Coronary artery (tissue), 2 donors: Measurements from ENCODE around the gene NSA2.
"Not testable (repeated sequence)": the region's sequence is repeated elsewhere in the genome, so short reads cannot be mapped to it uniquely, and the experiment has no call there.

Experiments used
- DNase-seq: peaks from one replicate; pipeline ENCODE4 v3.0.0-alpha.2; 2017; ENCODE audit warnings: low spot score
- H3K27ac ChIP-seq, 2 donors: fragments of 200-600 bp; sonication (generic); one replicate each; pipeline ENCODE4 v1.5.1; 2016 to 2019
- H3K4me3 ChIP-seq: fragments of 200-600 bp; sonication (generic); 2 replicates; pipeline ENCODE4 v1.5.1; 2016; ENCODE audit warnings: mild to moderate bottlenecking, moderate library complexity
- TF ChIP-seq, protein P1 (sequence below): fragments of 200-600 bp; sonication (generic); IDR thresholded peaks from one replicate; pipeline ENCODE4 v1.5.1; 2019; ENCODE audit warnings: antibody characterized with exemption

NSA2 gene

DNA sequence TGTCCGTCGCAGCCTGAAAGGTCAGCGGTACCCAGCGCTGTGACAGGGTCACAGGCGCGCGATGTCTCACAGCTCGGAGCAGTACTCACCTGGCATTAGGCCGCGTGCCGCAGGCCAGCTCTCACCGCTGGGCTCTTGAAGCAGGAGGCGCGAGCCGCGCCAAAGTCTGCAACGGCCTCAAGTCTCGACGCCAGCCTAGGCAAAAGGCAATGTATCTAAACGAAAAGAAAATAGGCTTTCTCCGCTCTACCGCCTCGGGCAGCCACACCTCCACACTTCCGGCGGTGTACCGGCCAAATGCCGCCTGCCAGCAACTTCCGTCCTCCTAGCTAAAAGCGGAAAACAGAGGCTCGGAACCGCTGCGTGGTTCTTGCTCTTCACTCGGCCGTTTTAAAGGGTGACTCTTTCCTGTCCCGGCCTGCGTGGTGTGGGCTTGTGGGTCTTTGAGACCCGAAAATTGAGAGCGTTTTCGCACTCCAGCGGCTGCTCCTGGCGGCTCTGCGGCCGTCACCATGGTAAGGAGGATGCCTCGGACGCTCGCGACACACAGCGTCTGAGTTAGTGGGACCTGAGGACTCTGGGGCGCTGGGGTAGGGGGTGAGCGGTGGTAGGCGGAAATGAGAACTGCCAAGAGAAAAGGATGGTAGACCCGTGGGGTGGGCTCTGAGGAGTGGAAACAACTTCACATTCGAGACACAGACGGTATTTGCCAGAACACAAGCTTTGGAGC lies at the start of gene NSA2, which contains the start of gene GFM2:
Gene NSA2 (plus strand): TSS at position 401 of the 730 bp plus-strand sequence. CDS start 112 bp downstream, at position 513.
Gene GFM2 (minus strand): TSS at position 269 of the 730 bp plus-strand sequence. CDS start 3,375 bp downstream, outside the sequence.
- TF ChIP-seq, protein P1, sequence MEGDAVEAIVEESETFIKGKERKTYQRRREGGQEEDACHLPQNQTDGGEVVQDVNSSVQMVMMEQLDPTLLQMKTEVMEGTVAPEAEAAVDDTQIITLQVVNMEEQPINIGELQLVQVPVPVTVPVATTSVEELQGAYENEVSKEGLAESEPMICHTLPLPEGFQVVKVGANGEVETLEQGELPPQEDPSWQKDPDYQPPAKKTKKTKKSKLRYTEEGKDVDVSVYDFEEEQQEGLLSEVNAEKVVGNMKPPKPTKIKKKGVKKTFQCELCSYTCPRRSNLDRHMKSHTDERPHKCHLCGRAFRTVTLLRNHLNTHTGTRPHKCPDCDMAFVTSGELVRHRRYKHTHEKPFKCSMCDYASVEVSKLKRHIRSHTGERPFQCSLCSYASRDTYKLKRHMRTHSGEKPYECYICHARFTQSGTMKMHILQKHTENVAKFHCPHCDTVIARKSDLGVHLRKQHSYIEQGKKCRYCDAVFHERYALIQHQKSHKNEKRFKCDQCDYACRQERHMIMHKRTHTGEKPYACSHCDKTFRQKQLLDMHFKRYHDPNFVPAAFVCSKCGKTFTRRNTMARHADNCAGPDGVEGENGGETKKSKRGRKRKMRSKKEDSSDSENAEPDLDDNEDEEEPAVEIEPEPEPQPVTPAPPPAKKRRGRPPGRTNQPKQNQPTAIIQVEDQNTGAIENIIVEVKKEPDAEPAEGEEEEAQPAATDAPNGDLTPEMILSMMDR: no peak
- Histone ChIP-seq H3K27ac (peak within 1 kb of the TSS; percentile 66 to 87), H3K4me3 (peak within 1 kb of the TSS; percentile 96)
- DNase-seq: peak; percentile 90

DNA sequence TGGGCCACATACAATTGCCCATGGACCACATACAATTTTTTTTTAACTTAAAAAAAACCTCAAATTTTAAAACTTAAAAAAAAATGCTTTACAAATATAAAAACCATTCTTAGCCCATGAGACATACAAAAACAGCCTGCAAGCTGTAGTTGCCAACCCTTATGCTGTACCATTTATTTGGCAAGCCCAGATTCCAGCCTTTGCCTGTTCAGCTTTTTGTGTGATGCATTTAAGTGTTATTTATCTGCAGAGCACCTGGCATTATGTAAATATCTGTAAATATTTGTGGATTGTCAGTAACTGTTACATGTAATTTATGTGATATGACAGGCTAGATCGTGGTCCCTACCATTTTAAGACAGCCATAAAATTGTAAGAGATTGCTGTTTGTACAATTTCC lies 49.5 kb upstream of the NSA2 start:
- no peak overlapping the region for H3K27ac ChIP-seq
- TF ChIP-seq, protein P1: no peak
- DNase-seq: no peak
- no peak overlapping the region for H3K4me3 ChIP-seq

DNA sequence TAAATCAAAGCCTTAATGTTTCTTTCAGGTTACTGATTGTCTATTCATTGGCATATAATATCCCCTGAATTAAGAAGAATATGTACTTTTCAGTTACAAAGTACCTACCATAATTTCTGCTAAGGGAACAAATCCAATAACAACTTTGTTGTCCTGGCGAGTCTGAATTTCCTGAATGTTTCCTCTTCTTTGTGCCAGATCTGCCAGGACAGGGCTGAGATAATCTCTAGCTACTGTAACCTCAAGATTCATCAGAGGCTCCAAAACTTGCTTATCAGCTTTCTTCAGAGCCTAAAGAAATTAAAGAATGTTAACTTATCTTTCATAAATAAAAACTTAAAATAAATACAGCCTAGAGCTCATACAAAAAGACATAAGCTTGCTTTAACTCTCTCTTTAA lies 44.8 kb upstream of the NSA2 start:
- DNase-seq: no peak
- TF ChIP-seq, protein P1: no peak
- Histone ChIP-seq H3K27ac (no peak overlapping the region), H3K4me3 (no peak overlapping the region)

DNA sequence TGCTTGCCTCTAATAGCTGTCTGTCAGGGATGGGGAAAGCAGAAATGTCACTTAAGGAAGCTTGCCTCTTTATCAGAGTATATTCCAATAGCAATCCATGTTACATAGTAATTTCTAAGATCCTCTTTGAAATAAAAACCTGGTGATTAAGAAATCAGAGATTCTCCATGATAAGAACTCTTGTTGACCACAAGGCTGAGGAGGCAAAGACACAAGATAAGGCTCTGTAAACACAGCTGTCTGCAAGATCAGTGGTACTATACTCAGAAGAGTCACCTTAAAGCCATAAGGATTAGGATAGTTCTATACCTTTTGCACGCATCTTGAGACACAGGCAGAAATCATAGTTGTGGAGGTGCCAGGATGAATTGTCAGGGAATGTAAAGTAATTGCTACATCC lies 41.7 kb upstream of the NSA2 start:
- DNase-seq: no peak
- Histone ChIP-seq H3K4me3 (no peak overlapping the region), H3K27ac (no peak overlapping the region)
- TF ChIP-seq, protein P1: no peak

DNA sequence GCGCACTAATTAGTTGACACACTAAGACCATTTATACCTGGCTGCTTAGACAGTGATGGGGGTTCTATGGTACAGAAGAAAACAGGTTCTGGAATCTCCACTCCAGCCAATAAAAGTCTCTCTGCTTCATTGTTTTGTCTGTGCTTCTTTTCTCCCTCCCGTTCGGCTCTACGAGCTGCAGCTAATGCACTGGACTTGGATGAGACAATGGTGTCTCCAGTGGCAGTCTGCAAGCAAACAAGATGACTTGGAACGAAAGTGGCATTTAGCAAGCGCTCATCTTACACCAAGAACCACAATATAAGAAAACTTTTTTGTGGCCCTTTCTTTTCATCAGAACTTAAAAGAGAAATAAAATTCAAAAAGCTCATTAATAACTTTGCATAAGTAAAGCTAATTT lies 30.3 kb upstream of the NSA2 start:
- TF ChIP-seq, protein P1: no peak
- no peak overlapping the region for H3K27ac ChIP-seq
- H3K4me3 ChIP-seq: no peak overlapping the region
- no peak for DNase-seq

DNA sequence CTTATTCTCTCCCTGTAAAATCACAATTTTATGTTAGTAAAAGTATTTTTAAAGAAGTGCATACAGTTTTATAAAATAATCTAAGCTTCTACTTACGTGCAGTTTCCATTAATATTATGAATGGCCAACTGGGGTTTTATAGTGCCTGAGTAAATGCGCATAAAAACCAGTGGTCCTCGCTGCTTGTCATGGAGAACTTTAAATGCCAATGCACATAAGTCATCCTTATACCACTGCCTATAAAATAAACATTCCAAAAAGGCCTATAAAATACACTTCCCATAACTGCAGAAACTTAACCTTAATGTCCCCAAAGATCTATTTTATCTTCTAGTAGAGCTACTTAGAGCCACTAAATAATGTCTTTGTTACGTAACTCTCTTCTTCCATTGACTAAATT lies 28.6 kb upstream of the NSA2 start:
- Histone ChIP-seq H3K27ac (no peak overlapping the region), H3K4me3 (no peak overlapping the region)
- TF ChIP-seq, protein P1: no peak
- DNase-seq: no peak

DNA sequence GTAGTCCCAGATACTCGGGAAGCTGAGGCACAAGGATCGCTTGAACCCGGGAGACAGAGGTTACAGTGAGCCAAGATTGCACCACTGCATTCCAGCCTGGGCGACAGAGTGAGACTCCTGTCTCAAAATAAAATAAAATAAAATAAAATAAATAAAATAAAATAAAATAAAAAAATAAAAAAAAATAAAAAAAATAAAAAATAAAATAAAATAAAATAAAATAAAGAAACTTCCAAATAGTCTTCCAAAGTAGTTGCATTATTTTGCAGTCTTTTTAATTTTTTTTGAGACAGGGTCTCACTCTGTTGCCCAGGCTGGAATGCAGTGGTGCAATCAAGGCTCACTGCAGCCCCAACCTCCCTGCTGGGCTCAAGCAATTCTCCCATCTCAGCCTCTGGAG lies 18.3 kb upstream of the NSA2 start:
- DNase-seq, H3K27ac ChIP-seq, H3K4me3 ChIP-seq: not testable (repeated sequence)
